ENCODE measurements around the gene MMP8. TPM values are rescaled to one million over a fixed set of nuclear protein-coding genes. Genes with fewer than 3 reads are reported as not detected.

The MMP8 gene
- total and polyA plus RNA-seq, 2 experiments from 2014 or later, result not detected

DNA sequence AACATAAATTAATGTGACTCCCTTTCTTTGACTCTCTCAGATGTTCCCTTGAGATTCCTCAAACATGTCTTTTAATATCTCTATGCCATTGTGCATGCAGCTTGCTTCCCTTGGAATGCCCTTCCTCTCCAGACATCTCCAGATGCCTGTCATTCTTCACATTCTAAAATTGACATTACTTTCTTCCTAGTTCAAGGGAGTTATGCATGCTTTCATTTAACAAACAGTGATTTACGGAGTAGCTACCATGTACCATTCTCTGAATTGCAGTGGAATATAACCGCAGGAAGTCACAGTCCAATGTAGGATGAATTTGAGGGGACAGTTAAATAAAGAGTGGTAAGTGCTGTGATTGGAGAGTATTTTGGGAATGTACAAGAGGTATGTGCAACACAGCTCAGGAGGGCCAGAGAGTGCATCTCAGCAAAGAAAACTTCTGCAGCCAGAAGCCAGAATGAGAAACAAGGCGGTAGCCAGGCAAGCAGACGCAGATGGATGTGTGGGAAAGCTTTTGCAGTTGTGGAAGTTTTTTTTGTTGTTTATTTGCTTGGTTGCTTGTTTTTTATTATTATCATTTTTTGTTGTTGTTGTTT is 37.0 kb upstream of the MMP8 start:
- Histone ChIP-seq H3F3A (replicated peaks; ENCODE audit: low read depth) (no peaks in the 10 kb centered on the region), H3K27me3 (ENCODE audit: insufficient read depth) (no peaks in the 10 kb centered on the region), H3K9me2 (ENCODE audit: insufficient read depth) (no peaks in the 10 kb centered on the region), H3K4me3 (no peak overlapping the region), H3K36me3 (ENCODE audit: insufficient read depth) (no peaks in the 10 kb centered on the region), H2AFZ (no peak overlapping the region), H3K4me1 (ENCODE audit: insufficient read depth) (peaks cover 8% of the 10 kb centered on the region; the same call in 1 of the 2 replicates), H3K27ac (ENCODE audit: low read depth) (no peak overlapping the region), H4K20me1 (replicated peaks; ENCODE audit: insufficient read depth) (no peaks in the 10 kb centered on the region), H3K4me2 (0 out of 2 replicates have a peak overlapping the region, but pooled peaks have one; percentile 17), H3K79me2 (replicated peaks; ENCODE audit: insufficient read depth) (no peaks in the 10 kb centered on the region)
- no peaks in the 10 kb centered on the region for H3K36me3 Mint-ChIP-seq (ENCODE audit: low read depth)
- no peak overlapping the region for H3K4me3 Mint-ChIP-seq
- DNase-seq (ENCODE audit: low spot score) (peak; percentile 51), ATAC-seq (no peak)
- no peak overlapping the region for H3K27ac Mint-ChIP-seq
- peaks cover 13% of the 10 kb centered on the region for H3K4me1 Mint-ChIP-seq
- H3K9me3 Mint-ChIP-seq, result no peaks in the 10 kb centered on the region
- TF ChIP-seq ETS1 (IDR thresholded peaks at IDR 0.05) (no peak), POLR2AphosphoS5 (IDR thresholded peaks at IDR 0.05; ENCODE audit: low read depth) (no peak), ZNF462 (CRISPR knock-in tag; IDR thresholded peaks at IDR 0.05) (no peak), STAT1 (IDR thresholded peaks at IDR 0.05; ENCODE audit: unreplicated experiment) (no peak), CREB1 (CRISPR knock-in tag; IDR thresholded peaks at IDR 0.05; ENCODE audit: low read depth) (no peak), EZH2phosphoT487 (IDR thresholded peaks at IDR 0.05; ENCODE audit: unreplicated experiment) (no peak), NANOG (IDR thresholded peaks at IDR 0.05; ENCODE audit: borderline replicate concordance) (no peak), ZNF331 (CRISPR knock-in tag; IDR thresholded peaks at IDR 0.05; ENCODE audit: low read depth) (no peak), EZH2 (IDR thresholded peaks at IDR 0.05; ENCODE audit: low read depth, unreplicated experiment) (no peak)
- TF ChIP-seq, protein P1, sequence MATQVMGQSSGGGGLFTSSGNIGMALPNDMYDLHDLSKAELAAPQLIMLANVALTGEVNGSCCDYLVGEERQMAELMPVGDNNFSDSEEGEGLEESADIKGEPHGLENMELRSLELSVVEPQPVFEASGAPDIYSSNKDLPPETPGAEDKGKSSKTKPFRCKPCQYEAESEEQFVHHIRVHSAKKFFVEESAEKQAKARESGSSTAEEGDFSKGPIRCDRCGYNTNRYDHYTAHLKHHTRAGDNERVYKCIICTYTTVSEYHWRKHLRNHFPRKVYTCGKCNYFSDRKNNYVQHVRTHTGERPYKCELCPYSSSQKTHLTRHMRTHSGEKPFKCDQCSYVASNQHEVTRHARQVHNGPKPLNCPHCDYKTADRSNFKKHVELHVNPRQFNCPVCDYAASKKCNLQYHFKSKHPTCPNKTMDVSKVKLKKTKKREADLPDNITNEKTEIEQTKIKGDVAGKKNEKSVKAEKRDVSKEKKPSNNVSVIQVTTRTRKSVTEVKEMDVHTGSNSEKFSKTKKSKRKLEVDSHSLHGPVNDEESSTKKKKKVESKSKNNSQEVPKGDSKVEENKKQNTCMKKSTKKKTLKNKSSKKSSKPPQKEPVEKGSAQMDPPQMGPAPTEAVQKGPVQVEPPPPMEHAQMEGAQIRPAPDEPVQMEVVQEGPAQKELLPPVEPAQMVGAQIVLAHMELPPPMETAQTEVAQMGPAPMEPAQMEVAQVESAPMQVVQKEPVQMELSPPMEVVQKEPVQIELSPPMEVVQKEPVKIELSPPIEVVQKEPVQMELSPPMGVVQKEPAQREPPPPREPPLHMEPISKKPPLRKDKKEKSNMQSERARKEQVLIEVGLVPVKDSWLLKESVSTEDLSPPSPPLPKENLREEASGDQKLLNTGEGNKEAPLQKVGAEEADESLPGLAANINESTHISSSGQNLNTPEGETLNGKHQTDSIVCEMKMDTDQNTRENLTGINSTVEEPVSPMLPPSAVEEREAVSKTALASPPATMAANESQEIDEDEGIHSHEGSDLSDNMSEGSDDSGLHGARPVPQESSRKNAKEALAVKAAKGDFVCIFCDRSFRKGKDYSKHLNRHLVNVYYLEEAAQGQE (IDR thresholded peaks at IDR 0.05; ENCODE audit: unreplicated experiment), result no peak
- H3K27me3 Mint-ChIP-seq (ENCODE audit: insufficient read depth, low read depth, poor library complexity), result peaks cover 2% of the 10 kb centered on the region
